K562 (cell line): ENCODE measurements around the gene NMBR. TPM values are rescaled to one million over a fixed set of nuclear protein-coding genes. Genes with fewer than 3 reads are reported as not detected.
A peak's percentile ranks its signal among the peaks of the same experiment; 100 is the strongest.

Experiments used
- BRCA1 ChIP-seq, 2 experiments: fragments of 450-650 bp in 1 of 2; sonication (generic) in 1 of 2; formaldehyde crosslinking in 1 of 2; IDR thresholded peaks; 2 replicates each; pipeline versions ENCODE4 v1.5.0 to v1.6.1; 2017 to 2020; ENCODE audit warnings: mild to moderate bottlenecking in 1 of 2, missing genetic modification reagents in 1 of 2
- CSDE1 ChIP-seq, 2 experiments: fragments of 450-650 bp; IDR thresholded peaks; 2 replicates each; pipeline ENCODE4 v1.6.1; 2016; ENCODE audit warnings: mild to moderate bottlenecking in 1 of 2
- KDM5B ChIP-seq: fragments of 200-600 bp; sonication (generic); IDR thresholded peaks from 2 replicates; pipeline ENCODE4 v1.6.1; 2012; ENCODE audit warnings: low read depth, mild to moderate bottlenecking, moderate library complexity, low read length, control low read depth, inconsistent platforms; ENCODE audit not compliant: insufficient replicate concordance
- RAD51 ChIP-seq: fragments of 450-650 bp; IDR thresholded peaks from 2 replicates; pipeline ENCODE4 v1.7.1; 2016; ENCODE audit warnings: low read depth, mild to moderate bottlenecking, borderline replicate concordance
- RBM34 ChIP-seq: fragments of 200-400 bp; formaldehyde crosslinking; IDR thresholded peaks from 2 replicates; pipeline ENCODE4 v1.6.1; 2018; ENCODE audit warnings: low read length, borderline replicate concordance; ENCODE audit not compliant: insufficient read depth
- RCOR1 ChIP-seq, 2 experiments: IDR thresholded peaks; 2 replicates each; pipeline ENCODE4 v1.6.1; 2012; ENCODE audit warnings: low read depth in 2 of 2, low read length in 2 of 2, borderline replicate concordance in 1 of 2, improper control_type of control experiment in 1 of 2
- RERE ChIP-seq: sonication (generic); formaldehyde crosslinking; IDR thresholded peaks from 2 replicates; pipeline ENCODE4 v1.8.0; 2023; ENCODE audit warnings: missing genetic modification reagents, mild to moderate bottlenecking, borderline replicate concordance
- TRIM28 ChIP-seq: fragments of 450-650 bp; IDR thresholded peaks from 2 replicates; pipeline ENCODE4 v1.6.1; 2017
- ZNF24 ChIP-seq: fragments of 450-650 bp; IDR thresholded peaks from 2 replicates; pipeline ENCODE4 v1.6.1; 2016
- ZNF740 ChIP-seq, 3 experiments: fragments of 200-800 bp in 1 of 3; sonication (Bioruptor generic) in 1 of 3; sonication (generic) in 1 of 3; formaldehyde crosslinking in 1 of 3; IDR thresholded peaks; 2 replicates each; pipeline versions ENCODE4 v1.6.1 to v1.8.0; 2016 to 2022; ENCODE audit warnings: mild to moderate bottlenecking in 2 of 3, missing compliant biosample characterization in 2 of 3, missing genetic modification characterization in 2 of 3, missing genetic modification reagents in 1 of 3
- ZNF830 ChIP-seq: fragments of 250-450 bp; sonication (Bioruptor Pico); IDR thresholded peaks from 2 replicates; pipeline ENCODE4 v1.5.0; 2021; ENCODE audit warnings: mild to moderate bottlenecking
- polyA plus RNA-seq, 8 experiments: library from polyadenylated mRNA; depleted of rRNA in 4 of 8; stranded (reverse) in 5 of 8; unstranded in 3 of 8; fragments of >200 nt; fragmentation: Nextera tagmentation in 2 of 8; fragmentation: Illumina TruSeq in 1 of 8; extraction: Ambion mirVana in 2 of 8; extraction: Trizol in 1 of 8; gene quantifications; 2 replicates each; pipeline versions ENCODE4 v1.2.1 to v1.2.3, GENCODE V29; 2011 to 2014; ENCODE audit warnings: inconsistent platforms in 1 of 8, missing spikeins in 1 of 8
- total RNA-seq, 7 experiments: library from RNA; depleted of rRNA in 6 of 7; stranded (reverse); fragments of >200 nt in 6 of 7; fragmentation: Illumina TruSeq in 2 of 7; extraction: Trizol in 2 of 7; gene quantifications; 2 replicates each; pipeline versions ENCODE4 v1.2.1 to v1.2.3, GENCODE V29; 2011 to 2021; ENCODE audit warnings: low replicate concordance in 1 of 7
- TF ChIP-seq, protein P1 (sequence below): fragments of 450-650 bp; IDR thresholded peaks from 2 replicates; pipeline ENCODE4 v1.6.1; 2017; ENCODE audit warnings: antibody characterized with exemption
- TF ChIP-seq, protein P2 (sequence below): fragments of 450-650 bp; IDR thresholded peaks from 2 replicates; pipeline ENCODE4 v1.6.1; 2016

The NMBR gene
- total and polyA plus RNA-seq, 9 of the 15 experiments (the other 6 are each of a cell fraction or from before 2014, with no cell fraction given): not detected

GRCh38 chr6:142146828-142147662 is at the start of gene NMBR, which contains the start of gene VTA1 (continued):
- TF ChIP-seq RERE (CRISPR knock-in tag) (no peak), RBM34 (no peak), ZNF830 (CRISPR knock-in tag) (no peak), BRCA1 (IDR thresholded peaks at IDR 0.05) (no peak), BRCA1 (CRISPR knock-in tag; IDR thresholded peaks at IDR 0.05) (no peak), ZNF740 (CRISPR knock-in tag; IDR thresholded peaks at IDR 0.05) (no peak), ZNF740 (tag; IDR thresholded peaks at IDR 0.05) (no peak), RCOR1 (IDR thresholded peaks at IDR 0.05; ENCODE audit: borderline replicate concordance in 1 of 2, low read depth in 2 of 2, low read length in 2 of 2) (peak in 1 of 2 experiments; percentile 86; a peak in 2 of 4 replicates), RAD51 (no peak; the same call in 1 of the 2 replicates), CSDE1 (IDR thresholded peaks at IDR 0.05) (peak in 1 of 2 experiments; percentile 62; a peak in 1 of 4 replicates), TRIM28 (peak; percentile 73), KDM5B (peak; percentile 85), ZNF24 (peak; percentile 80)
- TF ChIP-seq, protein P1, sequence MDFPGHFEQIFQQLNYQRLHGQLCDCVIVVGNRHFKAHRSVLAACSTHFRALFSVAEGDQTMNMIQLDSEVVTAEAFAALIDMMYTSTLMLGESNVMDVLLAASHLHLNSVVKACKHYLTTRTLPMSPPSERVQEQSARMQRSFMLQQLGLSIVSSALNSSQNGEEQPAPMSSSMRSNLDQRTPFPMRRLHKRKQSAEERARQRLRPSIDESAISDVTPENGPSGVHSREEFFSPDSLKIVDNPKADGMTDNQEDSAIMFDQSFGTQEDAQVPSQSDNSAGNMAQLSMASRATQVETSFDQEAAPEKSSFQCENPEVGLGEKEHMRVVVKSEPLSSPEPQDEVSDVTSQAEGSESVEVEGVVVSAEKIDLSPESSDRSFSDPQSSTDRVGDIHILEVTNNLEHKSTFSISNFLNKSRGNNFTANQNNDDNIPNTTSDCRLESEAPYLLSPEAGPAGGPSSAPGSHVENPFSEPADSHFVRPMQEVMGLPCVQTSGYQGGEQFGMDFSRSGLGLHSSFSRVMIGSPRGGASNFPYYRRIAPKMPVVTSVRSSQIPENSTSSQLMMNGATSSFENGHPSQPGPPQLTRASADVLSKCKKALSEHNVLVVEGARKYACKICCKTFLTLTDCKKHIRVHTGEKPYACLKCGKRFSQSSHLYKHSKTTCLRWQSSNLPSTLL: no peak
- TF ChIP-seq, protein P2, sequence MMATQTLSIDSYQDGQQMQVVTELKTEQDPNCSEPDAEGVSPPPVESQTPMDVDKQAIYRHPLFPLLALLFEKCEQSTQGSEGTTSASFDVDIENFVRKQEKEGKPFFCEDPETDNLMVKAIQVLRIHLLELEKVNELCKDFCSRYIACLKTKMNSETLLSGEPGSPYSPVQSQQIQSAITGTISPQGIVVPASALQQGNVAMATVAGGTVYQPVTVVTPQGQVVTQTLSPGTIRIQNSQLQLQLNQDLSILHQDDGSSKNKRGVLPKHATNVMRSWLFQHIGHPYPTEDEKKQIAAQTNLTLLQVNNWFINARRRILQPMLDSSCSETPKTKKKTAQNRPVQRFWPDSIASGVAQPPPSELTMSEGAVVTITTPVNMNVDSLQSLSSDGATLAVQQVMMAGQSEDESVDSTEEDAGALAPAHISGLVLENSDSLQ: peak; percentile 34; the same call in 1 of the 2 replicates
